IPS DF 19.7 (cell line): ENCODE measurements around the gene PTGS1.
"Not testable (repeated sequence)": the region's sequence is repeated elsewhere in the genome, so short reads cannot be mapped to it uniquely, and the experiment has no call there.

ENCODE experiments used
- DNase-seq: peaks from one replicate; pipeline ENCODE4 v3.0.0-alpha.2; 2013; ENCODE audit warnings: low read depth, low spot score

Gene PTGS1

GRCh38 chr9:122398371-122398924, 27.6 kb downstream of the PTGS1 start:
- DNase-seq: no peak

GRCh38 chr9:122401896-122402295, 31.1 kb downstream of the PTGS1 start:
- DNase-seq: no peak

DNA sequence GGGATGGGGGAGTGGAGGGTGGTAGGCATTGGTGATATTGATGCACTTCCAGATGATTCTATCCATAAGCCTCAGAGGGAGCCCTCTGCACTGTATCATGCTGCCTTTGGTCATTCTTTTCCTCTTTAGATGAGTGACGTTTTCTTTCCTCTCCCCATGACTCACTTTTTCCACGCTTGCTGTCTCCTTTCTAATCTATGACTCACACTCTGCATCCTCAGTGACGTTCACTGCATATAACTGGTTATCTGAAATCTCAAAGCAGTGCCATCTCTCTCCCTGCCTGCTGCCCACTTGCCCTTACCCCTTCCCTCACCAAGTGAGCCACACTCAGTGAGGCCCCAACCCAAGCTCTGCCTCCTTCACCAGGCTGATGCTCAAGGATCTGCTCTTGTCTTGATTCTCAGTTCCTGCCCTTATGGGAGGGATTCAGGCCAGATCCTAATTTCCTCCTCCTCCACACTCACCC, 31.6 kb downstream of the PTGS1 start:
- DNase-seq: no peak

- DNase-seq: no peak
Measured at GRCh38 chr9:122402874-122403273, 32.0 kb downstream of the PTGS1 start.

DNA sequence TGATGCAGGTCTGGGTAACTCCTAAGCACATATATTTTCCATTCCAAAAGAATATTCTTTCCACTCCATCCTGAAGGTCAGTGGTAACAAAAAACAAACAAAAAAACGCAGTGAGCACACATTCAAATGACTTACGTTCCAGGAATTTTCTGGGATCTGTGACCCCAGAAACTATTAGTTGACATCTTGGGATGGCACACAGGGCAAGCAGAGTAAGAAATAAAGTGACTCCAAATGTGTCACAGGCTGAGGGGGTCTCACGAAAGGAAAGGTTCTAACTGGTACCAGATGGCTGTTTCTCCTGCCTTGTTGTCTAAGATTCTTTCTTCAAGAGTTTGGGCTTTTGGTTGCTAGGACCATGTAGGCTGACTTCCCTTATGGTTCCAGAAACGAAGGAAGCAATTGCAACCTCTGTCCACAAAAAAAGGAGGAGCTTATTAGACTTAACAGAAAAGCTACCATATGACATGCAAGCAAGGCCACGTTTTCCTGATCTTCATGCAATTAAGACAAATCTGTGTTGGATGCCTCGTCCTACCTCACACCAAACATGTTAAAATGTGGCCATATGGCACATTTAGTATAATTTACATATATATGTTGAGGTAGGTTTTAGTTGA, 32.7 kb downstream of the PTGS1 start:
- no peak for DNase-seq

- not testable (repeated sequence) for DNase-seq
Measured at GRCh38 chr9:122405304-122406069, 34.7 kb downstream of the PTGS1 start.

GRCh38 chr9:122406070-122406890, 35.5 kb downstream of the PTGS1 start:
- no peak for DNase-seq

GRCh38 chr9:122414108-122414507, 43.3 kb downstream of the PTGS1 start:
- DNase-seq: not testable (repeated sequence)

DNA sequence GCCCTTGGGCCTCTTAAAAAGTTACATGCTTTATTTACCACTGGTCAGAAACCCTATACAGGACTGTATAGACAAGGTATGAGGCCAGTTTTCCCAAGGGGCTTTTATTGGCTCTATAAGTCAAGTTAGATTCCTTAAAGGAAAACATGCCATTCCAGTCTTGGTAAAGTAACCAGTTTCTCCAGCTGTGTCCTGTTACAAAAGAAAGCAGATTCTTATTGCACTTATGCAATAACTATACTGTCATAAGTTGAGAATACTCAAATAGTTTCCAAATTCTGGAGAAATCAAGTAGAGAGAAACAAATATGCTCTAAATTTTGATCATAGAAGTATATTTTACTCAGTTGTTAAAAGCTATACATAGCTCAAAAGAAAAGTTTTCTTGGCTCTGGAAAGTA, 47.2 kb downstream of the PTGS1 start:
- no peak for DNase-seq

DNA sequence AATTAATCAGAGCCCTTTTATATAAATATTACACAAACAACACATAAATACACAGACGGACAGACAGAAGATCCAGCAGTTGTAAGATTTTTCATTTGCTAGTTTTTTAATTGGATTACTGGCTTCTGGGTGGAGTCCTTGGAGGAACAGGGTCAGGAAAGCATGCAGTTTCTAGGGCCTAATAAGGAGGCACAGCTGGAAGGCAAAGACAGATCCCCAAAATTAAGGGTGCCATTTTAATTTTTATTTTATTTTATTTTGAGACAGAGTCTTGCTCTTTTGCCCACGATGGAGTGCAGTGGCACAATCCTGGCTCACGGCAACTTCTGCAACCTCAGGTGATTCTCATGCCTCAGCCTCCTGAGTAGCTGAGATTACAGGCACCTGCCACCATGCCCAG, 49.5 kb downstream of the PTGS1 start:
- DNase-seq: no peak

DNA sequence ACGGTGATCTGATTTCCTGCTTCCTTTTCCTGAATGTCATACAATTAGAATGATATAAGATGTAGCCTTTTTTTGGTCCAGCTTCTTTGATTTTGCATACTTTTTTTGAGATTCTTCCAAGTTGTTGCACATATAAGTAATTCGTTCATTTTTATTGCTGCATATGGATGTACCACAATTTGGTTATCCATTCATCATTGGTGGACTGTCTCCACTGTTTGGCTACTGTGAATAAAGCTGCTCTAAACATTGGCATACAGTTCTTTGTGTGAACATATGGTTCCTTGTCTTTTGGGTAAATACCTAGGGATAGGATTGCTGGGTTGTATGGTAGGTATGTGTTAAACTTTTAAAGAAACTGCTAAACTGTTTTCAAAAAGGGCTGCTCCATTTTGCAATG, 54.3 kb downstream of the PTGS1 start:
- no peak for DNase-seq

- DNase-seq: no peak
Measured at GRCh38 chr9:122426723-122427122, 55.9 kb downstream of the PTGS1 start.

DNA sequence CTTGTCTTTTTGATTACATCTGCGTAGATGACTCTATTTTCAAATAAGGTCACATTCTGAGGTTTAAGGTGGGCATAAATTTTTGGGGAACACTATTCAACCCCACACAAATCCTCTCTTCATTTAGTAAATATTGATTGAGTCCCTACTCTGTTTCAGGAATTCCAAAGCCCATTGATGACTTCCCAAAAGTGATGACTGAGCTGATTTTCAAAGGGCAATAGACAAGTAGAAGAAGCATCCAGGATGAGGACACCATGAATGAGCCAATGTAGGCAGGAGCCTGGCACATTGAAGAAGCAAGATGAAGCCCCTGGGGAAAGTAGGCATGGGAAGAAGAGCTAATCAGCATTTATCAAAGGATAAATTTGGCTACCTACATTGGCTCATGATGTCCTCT, 71.7 kb downstream of the PTGS1 start:
- DNase-seq: no peak

GRCh38 chr9:122444041-122444733, 73.4 kb downstream of the PTGS1 start:
- no peak for DNase-seq
